ENCODE results near the gene ACAT2.
"Not testable (repeated sequence)": the region's sequence is repeated elsewhere in the genome, so short reads cannot be mapped to it uniquely, and the experiment has no call there.

The ACAT2 gene

DNA sequence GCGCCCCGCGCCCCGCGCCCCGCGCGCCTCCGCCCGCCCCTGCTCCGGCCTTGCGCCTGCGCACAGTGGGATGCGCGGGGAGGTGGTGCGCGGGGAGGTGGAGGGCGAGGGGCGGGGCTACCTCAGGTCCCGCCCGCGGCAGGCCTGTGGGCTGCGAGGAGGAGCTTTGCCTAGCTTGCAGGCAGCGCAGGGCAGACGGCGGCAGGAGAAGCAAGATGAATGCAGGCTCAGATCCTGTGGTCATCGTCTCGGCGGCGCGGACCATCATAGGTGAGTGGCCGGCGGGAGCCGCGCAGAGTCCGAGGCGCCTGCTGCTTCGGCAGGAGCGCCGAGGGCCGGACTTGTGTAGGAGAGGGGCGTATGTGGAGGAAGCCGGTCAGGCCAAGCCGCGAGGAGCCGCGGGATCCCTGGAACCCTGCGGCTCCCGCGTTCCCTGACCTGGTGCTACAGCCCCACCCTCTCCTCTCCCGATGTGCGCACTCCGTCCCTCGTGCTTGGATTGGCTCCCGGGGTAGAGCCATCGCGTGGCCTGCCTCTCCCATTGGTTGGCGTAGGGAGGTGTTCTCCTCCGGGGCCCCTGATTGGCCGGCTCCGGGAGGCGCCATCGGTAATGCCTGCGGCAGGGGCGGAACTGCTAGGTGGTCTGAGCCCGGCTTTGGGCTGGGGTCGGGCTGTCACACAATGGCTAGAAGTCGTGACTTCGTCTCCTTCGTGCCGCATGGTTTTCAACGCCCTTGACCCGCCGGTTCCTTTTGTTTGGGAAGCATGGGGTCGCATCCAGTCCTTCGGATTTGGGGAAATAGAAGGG lies at the start of gene ACAT2:
Gene ACAT2 (plus strand): TSS at position 173 of the 808 bp plus-strand sequence. CDS start 43 bp downstream, at position 216.
- DNase-seq (ENCODE audit: low read depth) = peak; percentile 94

DNA sequence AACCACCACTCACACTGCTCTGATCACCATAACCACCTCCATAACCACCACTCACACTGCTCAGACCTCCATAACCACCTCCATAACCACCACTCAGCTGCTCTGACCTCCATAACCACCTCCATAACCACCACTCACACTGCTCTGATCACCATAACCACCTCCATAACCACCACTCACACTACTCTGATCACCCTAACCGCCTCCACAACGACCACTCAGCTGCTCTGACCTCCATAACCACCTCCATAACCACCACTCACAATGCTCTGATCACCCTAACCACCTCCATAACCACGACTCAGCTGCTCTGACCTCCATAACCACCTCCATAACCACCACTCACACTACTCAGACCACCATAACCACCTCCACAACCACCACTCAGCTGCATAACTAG lies 49.5 kb upstream of the ACAT2 start:
- not testable (repeated sequence) for DNase-seq (ENCODE audit: low read depth)

DNA sequence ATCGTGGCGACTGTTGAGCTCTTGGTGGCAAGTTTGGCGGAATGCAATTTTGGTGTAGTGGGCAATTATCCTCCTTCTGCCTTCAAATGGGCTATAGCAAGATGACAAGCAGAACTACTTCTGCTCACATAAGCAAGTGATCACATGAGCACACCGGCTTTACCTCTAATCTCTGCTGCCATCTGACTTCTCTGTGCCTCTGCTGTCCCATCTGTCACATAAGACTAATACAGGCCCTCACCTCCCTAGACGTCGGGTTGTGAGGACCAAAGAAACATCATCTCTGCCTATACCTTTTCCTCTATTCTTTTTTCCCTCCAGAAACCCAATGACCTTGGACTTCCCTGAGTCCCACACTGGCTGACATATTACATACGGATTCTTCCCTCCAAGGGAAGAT lies 47.9 kb upstream of the ACAT2 start:
- no peak for DNase-seq (ENCODE audit: low read depth)

DNA sequence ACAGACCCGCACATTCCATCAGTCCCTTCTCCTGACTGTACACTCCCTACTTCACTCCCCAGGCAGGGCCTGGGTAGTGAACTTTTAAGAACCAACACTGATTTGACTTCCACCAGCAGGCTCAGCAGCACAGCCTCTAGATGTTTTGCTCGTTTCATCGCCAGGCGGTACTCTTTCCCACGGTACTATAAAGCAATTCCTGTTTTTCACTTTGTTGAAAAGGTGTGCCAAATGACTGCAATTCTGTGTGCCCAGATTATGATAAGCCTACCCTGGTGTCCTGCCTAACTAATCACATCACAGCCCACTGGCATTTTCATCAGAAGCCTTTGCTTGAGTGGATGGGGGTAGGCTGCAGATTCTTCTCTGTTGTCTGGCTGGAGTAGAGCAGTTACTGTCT lies 47.4 kb upstream of the ACAT2 start:
- DNase-seq (ENCODE audit: low read depth) = no peak

DNA sequence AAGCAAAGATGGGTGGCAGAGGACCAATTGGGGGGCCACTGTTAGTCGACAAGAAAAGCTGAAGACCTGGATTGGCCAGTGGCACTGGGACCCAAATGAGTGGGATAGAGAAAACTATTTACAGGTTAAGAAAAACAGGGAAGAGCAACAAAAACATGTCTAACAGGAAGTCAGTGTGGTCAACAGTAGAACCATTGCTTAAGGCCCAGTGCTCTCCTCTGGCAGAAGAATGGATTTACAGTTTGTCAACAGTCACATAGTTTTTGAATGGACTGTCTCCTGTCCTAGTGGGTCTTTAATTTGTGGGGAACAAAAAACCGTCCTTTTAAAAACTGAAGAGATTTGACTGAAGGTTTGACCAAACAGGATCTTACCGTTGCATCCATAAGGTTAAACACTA lies 46.7 kb upstream of the ACAT2 start:
- no peak for DNase-seq (ENCODE audit: low read depth)

DNA sequence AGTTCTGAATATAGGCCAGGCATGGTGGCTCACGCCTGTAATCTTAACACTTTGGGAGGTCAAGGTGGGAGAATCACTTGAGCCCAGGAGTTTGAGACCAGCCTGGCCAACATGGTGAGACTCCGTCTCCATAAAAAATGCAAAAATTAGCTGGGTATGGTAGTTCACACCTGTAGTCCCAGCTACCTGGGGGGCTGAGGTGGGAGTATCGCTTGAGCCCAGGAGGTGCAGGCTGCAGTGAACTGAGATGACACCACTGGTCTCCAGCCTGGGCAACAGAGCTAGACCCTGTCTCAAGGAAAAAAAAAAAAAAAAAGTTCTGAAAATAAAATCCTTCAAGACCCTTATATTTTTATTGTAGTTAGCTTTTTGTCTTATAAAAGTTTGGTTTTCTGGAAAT lies 46.2 kb upstream of the ACAT2 start:
- DNase-seq (ENCODE audit: low read depth) = no peak

DNA sequence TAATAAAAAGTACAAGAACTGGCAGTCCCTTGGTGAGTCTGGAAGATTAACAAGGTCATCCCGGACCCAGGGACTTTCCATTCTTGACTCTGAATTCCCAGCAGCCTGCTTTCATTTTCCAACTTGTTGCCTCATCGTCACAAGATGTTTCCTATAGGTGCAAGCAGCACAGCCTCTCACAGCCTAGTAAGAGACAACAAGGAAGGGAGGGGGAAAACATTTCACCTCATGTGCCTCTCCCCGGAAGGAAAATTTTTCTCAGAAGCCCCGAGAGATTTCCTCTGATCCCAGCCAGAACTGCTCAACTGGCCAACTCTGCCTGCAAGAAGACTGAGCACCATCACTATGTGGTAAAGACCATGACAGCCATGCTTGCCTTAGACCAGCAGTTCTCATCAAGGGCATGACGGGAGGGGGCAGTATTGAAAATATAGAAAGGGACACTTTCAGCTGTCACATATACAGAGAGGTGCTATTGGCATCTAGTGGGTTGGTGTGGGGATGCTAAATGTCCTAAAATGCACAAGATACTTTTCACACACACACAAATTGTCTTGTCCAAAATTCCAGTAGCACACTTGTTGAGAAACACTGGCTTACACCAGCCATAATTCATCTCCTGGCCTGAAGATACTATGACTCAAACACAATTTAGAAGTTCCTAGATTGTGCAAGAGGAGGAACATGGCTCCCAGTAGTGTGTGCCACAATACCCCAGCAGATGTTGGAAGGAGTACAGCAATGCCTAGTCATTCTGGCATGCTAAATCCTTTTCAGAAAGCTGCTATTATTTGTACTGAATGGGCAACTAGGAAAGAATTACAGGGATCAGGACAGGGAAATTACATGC lies 45.4 kb upstream of the ACAT2 start:
- DNase-seq (ENCODE audit: low read depth) = peak; percentile 99

DNA sequence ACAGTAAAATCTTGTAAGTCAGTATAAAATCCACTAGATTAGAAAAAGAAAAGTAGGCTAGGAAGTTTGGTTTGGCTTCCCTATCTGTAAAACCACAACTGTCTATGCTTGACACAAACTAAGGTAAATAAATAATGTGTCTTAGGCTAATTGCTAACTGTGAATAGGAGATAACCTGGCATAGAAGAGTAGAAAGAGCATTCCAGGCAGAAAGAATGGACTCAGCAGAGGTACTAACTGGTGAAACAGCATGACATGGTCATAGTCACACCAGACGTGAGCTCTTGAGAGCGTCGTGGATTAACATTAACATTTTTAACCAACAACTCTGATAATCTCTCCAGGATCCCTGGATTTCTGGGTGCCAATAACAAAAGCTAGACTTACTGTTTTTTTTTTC lies 43.2 kb upstream of the ACAT2 start:
- no peak for DNase-seq (ENCODE audit: low read depth)

DNA sequence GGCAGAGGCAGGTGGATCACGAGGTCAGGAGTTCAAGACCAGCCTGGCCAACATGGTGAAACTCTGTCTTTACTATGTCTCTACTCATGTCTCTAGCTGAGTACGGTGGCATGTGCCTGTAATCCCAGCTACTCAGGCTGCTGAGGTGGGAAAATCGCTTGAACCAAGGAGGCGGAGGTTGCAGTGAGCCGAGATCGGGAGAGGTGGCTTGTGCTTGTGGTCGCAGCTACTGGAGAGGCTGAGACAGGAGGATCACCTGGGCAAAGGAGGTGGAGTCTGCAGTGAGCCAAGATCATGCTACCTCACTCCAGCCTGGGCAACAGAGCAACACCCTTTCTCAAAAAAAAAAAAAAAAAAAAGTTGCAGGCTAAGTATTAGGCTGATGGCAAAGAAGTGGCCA lies 42.6 kb upstream of the ACAT2 start:
- no peak for DNase-seq (ENCODE audit: low read depth)

DNA sequence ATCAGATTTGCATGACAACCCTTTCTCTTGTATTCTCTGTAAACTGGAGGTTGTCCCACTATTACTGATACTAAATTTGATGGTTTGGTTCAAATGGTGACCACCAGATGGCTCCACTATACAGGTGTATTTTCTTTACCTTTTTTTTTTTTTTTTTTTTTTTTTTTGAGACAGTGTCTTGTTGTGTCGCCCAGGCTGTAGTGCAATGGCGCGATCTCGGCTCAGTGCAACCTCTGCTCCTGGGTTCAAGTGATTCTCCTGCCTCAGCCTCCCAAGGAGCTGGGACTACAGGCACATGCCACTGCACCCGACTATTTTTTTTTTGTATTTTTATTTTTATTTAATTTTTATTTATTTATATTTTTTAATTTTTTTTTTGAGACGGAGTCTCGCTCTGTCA lies 41.1 kb upstream of the ACAT2 start:
- DNase-seq (ENCODE audit: low read depth) = no peak

DNA sequence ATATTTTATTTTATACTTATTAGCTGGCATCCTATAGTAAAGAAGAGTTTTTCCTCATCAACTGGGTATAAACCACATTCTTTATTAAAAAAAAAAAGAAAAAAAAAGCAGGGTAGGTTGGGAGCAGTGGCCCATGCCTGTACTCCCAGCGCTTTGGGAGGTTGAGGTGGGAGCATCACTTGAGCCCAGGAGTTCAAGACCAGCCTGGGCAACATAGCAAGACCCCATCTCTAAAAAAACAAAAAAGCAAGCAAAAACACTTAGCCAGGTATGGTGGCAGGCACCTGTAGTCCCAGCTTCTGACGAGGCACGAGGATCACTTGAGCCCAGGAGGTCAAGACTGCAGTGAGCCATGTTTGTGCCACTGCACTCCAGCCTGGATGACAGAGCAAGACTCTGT lies 39.9 kb upstream of the ACAT2 start:
- not testable (repeated sequence) for DNase-seq (ENCODE audit: low read depth)

DNA sequence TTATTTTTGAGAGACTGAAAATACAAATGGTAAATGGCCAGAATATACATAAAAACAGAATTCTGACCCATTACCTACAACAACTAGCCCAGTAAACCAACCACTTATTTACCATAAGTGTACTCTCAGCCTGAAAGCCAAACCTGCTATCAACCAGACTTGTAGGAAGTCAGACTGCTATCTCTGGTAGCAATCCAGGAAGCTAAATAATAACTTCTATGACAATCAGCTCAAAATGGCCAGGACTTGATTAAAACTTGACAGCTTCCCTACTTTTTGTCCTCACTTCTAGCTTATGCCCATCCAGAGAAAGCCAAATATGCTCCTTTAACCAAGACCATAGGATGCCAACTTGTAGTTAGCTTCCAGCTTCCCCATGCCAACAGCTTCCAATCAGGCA lies 39.2 kb upstream of the ACAT2 start:
- no peak for DNase-seq (ENCODE audit: low read depth)

DNA sequence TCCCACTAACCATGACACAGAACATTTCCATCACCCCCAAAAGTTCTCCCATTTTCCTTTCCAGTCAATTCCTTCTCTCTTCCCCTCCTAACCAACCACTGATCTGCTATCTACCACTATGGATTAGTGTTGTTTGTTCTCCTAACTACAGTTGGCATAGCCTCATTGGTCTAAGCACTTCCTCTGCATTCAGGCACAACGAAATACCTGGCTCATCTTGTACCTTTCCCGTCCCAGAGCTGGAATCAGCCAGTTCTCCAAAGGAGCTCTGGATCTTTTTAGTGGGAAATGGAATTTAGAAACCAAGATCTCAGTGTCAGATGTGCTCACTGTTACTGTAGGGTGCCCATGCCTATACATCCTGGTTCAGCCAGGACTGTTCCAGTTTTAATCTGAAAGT lies 38.6 kb upstream of the ACAT2 start:
- DNase-seq (ENCODE audit: low read depth) = no peak

DNA sequence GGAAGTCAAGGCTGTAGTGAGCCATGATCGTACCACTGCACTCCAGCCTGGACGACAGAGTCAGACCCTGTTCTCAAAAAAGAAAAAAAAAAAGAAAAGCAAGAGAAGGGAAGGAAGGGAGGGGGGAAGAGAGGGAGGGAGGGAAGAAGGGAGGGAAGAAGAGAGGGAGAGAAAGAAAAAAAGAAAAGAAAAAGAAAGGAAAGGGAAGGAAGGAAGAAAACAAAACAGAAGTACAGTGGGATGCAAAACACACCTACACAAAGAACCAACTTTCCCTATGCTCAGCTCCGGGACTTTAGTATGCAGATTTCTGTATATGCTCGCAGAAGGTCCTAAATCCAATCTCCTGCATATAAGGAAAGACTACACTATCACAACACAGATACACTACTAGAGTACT lies 37.1 kb upstream of the ACAT2 start:
- no peak for DNase-seq (ENCODE audit: low read depth)

DNA sequence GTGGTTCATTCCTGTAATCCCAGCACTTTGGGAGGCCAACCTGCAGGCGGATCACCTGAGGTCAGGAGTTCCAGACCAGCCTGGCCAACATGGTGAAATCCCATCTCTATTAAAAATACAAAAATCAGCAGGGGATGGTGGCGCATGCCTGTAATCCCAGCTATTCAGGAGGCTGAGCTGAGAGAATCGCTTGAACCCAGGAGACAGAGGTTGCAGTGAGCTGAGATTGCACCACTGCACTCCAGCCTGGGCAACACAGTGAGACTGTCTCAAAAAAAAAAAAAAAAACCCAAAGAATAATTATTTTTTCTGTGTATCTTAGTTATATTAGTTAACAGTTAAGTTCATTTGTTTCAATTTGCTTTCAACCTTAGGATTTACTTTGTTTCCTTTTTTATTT lies 36.6 kb upstream of the ACAT2 start:
- DNase-seq (ENCODE audit: low read depth) = not testable (repeated sequence)

DNA sequence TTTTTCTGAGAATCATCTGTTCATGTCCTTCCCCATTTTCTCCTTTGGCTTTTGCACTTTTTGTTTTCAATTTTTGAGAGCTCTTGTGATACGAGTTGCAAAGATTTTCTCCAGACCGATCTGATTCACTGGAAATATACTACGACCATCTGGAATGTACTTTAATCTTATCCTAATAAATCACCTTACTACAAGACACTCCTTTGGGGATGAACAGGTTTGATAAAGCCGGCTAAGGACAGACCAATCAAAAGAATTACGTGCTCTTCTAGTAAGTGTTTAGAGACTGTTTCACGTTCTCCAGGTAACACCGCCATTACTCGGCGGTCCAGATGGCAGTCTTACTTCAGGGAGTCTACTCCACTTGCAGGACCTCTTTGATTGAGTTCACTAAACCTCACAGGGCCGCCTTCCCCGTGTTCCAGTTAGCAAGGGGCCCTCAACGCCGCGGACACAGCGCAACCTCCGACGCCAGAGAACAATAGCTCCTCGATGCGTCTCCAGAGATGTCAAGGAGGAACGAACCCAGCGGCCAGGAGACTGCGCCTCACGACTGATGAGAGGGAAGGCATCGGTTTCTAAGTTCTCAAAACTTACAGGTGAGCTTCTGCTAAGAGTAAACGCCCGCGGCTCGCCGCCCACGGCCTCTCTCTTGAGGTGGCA lies 35.5 kb upstream of the ACAT2 start:
- DNase-seq (ENCODE audit: low read depth) = no peak

DNA sequence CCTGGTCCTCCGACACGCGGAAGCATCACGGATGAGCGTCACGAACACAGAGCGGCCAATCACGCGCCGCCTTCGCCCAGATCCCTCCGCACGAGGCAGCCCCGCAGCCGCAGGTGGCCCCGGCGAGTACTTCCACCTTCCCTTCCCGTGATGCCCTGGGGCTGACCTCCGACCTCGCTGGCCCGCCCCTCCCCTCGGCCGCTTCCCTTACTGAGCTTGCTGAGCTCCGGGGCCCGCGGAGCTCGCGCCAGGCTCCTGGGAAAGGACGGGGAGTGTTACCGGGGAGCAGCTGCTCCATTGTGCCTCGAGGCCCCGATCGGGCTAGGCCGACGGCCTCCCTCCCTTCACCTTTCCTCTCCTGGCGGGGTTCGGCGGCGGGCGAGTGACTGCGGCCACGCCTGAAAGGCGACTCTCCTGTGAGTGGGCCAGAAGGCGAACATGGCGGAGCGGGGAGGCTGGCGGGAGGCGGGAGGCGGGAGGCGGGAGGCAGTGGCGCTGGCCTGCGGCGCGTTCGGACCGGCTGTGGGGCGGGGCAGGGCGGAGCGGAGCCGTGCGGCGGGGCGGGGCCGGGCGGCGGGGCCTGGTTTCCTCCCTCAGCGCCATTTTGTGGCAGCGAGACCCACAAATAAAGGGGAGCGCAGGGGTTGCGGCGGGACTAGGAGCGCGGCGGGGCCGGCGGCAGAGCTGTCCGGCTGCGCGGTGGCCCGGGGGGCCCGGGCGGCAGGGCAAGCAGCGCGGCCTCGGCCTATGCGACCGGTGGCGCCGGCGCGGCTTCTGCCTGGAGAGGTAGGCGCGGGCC lies 34.7 kb upstream of the ACAT2 start, which contains the start of gene WTAP:
Gene WTAP (plus strand): TSS at position 589 of the 799 bp plus-strand sequence. CDS start 8,760 bp downstream, outside the sequence.
- peak; percentile 96 for DNase-seq (ENCODE audit: low read depth)

DNA sequence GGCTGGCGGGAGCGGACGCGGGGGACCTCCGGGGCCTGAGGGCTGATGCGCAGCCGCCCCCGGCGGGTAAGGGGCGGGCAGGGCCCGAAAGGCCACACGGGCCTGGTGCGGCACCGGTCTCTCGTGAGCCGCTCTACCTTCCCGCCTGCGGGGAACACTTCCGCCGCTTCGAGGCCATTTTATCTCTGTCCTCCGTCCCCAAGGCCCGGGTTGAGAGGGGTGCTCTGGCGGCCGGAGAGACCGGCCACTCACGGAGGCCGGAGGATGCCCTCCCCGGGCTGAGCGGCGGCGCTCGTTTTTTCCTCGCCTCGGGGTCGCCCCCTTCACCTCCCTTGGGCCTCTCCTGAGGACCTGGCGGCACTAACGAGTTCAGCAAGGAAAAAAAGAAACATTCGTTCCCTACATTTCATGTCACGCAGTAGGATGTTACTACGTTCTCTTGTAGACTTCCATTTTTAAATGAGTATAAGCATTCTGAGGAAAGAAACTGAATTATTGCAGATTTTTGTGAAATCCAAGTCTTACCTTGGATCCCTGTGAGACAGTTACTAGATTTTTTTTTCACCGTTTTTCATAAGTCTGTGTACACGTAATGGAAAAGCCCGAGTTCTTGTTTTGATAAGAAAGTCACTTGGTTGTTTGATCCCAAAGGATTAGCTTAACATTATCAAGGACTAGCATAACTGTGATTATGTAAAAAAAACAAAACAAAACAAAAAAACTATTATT lies 34.0 kb upstream of the ACAT2 start:
- no peak for DNase-seq (ENCODE audit: low read depth)

DNA sequence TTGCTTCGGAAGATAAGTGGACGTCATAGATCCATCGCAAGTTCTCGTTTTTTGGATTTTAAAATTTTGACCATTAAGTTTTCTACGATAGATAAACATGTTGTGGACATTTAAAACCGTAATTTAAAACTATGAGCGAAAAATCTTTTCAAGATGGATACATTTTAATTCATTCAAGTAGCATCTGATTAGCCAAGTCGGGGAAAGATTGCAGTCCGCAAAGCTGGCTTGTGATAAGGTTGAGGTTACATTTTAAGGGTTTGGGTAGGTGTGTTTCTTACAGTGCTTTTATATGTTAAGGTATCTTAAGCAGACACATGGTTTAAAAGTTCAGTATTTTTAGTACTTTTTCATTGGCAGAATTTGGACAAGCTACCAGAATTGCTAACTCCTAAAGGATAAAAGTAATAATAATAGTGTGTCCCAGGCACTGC lies 33.3 kb upstream of the ACAT2 start:
- no peak for DNase-seq (ENCODE audit: low read depth)

DNA sequence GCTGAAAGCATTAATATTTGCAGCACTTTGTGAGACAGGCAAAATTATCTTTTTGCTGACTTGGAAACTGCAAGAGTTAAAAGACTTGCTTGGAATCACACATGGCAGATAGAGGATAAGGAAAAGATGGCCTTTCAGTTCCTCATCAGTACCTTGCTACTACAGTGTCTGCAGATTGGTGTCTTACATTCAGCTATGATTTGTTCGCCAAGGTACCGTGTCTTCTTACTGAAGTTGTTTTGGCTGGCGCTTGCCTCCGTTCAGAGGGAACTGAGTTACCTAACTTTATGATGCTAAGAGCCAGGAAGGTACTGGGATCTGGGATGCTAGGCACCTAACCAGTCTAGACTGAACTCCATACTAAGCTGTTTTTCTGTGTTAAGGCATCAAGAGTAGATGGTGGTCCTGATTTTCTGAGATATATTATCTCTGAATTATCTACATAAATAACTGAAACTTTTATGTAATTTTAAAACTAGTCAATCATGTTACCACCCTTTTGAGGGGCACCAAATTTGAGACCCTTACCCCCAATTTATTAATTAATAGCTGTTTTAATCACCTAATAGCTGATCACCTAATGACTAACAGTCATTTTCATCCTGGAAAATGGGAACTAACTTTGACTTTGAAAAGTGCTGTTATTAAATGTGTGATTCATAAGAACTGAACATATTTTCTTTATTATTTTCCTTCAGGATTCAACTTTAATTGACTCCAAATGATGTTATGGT lies 32.1 kb upstream of the ACAT2 start:
- peak; percentile 16 for DNase-seq (ENCODE audit: low read depth)
